Tibial artery (tissue), 4 donors: Measurements from ENCODE around the gene PPFIBP2.

Source experiments
- DNase-seq, 2 donors: peaks; one replicate each; pipeline ENCODE4 v3.0.0-alpha.2; 2019
- H3K27ac ChIP-seq, 2 donors: fragments of 200-600 bp; sonication (generic) in 1 of 2; 1 replicate in 1 of 2; 2 replicates in 1 of 2; pipeline ENCODE4 v1.5.1; 2018 to 2019; ENCODE audit warnings: mild to moderate bottlenecking in 1 of 2
- H3K27me3 ChIP-seq, 2 donors: fragments of 200-600 bp; sonication (generic) in 1 of 2; one replicate each; pipeline versions ENCODE4 v1.5.1 to v1.6.0; 2016 to 2019
- H3K36me3 ChIP-seq, 3 donors: fragments of 200-600 bp; sonication (generic) in 2 of 3; one replicate each; pipeline ENCODE4 v1.5.1; 2016 to 2019; ENCODE audit warnings: mild to moderate bottlenecking in 2 of 3
- H3K4me1 ChIP-seq, 4 donors: fragments of 200-600 bp; sonication (generic) in 2 of 4; 1 replicate in 3 of 4; 2 replicates in 1 of 4; pipeline ENCODE4 v1.5.1; 2016 to 2019
- H3K4me3 ChIP-seq, 2 donors: fragments of 200-600 bp; sonication (generic) in 1 of 2; 1 replicate in 1 of 2; 2 replicates in 1 of 2; pipeline ENCODE4 v1.5.1; 2018 to 2019; ENCODE audit warnings: mild to moderate bottlenecking in 2 of 2
- H3K9me3 ChIP-seq, 3 donors: fragments of 200-600 bp; sonication (generic) in 1 of 3; one replicate each; pipeline ENCODE4 v1.5.1; 2016 to 2019
- intact Hi-C: fragments of 100-400 bp; cut with DNase I; formaldehyde crosslinking; loops from one replicate; pipeline ENCODE4 v1.15.0; 2023; ENCODE audit warnings: low total_unique reads
- TF ChIP-seq, protein P1 (sequence below), 2 experiments: fragments of 200-600 bp in 1 of 2; fragments of 450-650 bp in 1 of 2; IDR thresholded peaks; one replicate each; pipeline ENCODE4 v1.5.1; 2017 to 2019; ENCODE audit warnings: antibody characterized with exemption in 2 of 2, mild to moderate bottlenecking in 1 of 2, moderate library complexity in 1 of 2

The PPFIBP2 gene

DNA sequence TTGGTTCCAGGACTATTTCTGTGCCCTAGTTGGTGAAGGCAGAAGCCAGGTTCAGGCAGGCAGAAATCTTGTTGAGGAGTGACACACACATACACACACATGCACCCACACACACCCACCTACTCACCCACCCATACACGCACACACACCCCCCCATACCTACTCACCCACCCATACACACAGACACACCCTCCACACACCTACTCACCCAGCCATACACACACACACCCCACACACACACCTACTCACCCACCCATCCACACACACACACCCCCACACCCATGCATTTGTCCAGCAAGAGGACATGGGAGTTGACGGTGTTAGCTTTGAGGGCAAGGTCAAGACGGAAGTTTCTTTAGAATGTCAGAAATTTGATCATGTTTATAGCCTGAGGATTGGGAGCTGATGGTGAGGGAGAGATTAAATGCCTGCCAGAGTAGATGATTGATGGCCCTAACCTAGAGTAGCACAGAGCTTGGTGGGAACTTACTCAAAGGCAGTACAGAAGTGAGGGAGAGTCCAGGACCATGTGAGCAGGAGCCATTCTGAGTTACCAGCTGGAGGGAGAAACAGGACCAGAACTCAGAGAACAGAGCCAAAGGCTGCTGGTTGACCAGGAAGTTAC lies 90.6 kb downstream of the PPFIBP2 start:
- intact Hi-C loops = no loop called here
- H3K4me3 ChIP-seq = no peak overlapping the region
- no peak overlapping the region for H3K27ac ChIP-seq
- peaks cover 0 to 5% (median 0%) of the 10 kb centered on the region in 4 donors for H3K4me1 ChIP-seq
- peaks cover 0 to 14% (median 7%) of the 10 kb centered on the region in 3 donors for H3K36me3 ChIP-seq
- TF ChIP-seq, protein P1, sequence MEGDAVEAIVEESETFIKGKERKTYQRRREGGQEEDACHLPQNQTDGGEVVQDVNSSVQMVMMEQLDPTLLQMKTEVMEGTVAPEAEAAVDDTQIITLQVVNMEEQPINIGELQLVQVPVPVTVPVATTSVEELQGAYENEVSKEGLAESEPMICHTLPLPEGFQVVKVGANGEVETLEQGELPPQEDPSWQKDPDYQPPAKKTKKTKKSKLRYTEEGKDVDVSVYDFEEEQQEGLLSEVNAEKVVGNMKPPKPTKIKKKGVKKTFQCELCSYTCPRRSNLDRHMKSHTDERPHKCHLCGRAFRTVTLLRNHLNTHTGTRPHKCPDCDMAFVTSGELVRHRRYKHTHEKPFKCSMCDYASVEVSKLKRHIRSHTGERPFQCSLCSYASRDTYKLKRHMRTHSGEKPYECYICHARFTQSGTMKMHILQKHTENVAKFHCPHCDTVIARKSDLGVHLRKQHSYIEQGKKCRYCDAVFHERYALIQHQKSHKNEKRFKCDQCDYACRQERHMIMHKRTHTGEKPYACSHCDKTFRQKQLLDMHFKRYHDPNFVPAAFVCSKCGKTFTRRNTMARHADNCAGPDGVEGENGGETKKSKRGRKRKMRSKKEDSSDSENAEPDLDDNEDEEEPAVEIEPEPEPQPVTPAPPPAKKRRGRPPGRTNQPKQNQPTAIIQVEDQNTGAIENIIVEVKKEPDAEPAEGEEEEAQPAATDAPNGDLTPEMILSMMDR (IDR thresholded peaks at IDR 0.05) = no peak
- DNase-seq = no peak
- H3K9me3 ChIP-seq = no peaks in the 10 kb centered on the region
- no peaks in the 10 kb centered on the region for H3K27me3 ChIP-seq

DNA sequence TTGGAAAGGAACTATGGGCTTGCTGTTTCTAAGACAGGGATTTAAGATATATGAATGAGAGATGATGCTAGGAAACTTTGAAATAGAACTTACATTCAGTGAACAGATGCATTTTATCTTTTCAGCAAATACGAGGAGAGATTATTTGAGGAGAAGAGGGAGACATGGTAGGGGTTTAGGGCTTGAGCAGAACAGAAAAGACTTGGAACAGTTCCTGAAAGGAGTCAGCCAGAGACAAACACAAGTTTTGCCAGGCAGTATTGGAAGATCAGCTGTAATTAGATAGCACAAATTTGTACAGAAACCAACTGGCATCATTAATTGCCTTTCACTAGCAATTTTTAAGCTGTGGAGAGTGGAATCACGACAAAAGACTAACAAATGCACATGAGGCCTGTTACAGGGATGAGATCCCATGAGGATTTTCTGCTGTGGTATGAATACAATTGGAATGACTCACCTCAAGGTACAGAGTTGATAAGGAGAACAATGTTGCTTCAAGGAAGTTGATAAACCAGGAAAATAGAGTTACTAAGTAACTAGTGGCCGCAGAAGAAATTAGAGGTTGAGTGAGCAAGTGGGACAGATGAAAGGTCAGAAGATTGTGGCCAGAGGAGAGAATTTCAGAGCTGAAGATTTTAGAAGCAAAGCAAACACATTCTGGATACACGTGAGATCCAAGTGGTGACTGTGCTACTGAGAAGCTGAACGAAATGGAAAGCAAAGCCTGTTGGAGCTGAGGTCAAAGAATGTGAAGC lies 91.6 kb downstream of the PPFIBP2 start:
- intact Hi-C loops = no loop called here
- Histone ChIP-seq H3K4me3 (no peak overlapping the region), H3K27ac (no peak overlapping the region), H3K4me1 (peaks cover 0 to 5% (median 0%) of the 10 kb centered on the region in 4 donors), H3K27me3 (no peaks in the 10 kb centered on the region), H3K36me3 (peaks cover 0 to 14% (median 10%) of the 10 kb centered on the region in 3 donors), H3K9me3 (no peaks in the 10 kb centered on the region)
- TF ChIP-seq, protein P1 (IDR thresholded peaks at IDR 0.05) = no peak
- no peak for DNase-seq

GRCh38 chr11:7606496-7606895 lies 92.7 kb downstream of the PPFIBP2 start:
- Histone ChIP-seq H3K9me3 (no peaks in the 10 kb centered on the region), H3K27ac (no peak overlapping the region), H3K4me1 (peaks cover 0 to 5% (median under 1%) of the 10 kb centered on the region in 4 donors), H3K27me3 (no peaks in the 10 kb centered on the region), H3K4me3 (no peak overlapping the region), H3K36me3 (peaks cover 0 to 21% (median 9%) of the 10 kb centered on the region in 3 donors)
- TF ChIP-seq, protein P1 (IDR thresholded peaks at IDR 0.05) = no peak
- DNase-seq = no peak
- intact Hi-C loops = no loop called here

DNA sequence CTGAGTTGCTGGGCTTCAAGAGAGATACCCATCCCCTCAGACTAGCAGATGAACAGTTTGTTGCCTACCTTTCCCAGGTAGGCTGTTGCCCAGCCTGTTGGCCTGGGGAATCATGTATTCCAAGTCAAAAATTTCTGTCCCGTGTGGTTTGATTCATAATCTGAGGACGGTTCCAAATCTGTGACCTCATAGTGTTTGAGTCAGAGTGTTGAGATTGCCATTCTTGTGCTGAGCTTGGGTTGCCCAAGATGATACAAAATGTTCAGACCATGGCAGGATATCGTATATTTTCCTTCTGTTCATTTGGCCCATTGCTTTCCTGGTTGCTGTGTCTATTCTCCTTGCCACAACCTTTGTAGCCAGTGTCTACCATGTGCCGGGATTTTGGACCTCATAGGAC lies 95.2 kb downstream of the PPFIBP2 start:
- no peaks in the 10 kb centered on the region for H3K9me3 ChIP-seq
- DNase-seq = no peak
- TF ChIP-seq, protein P1 (IDR thresholded peaks at IDR 0.05) = no peak
- peaks cover 0 to 17% (median 6%) of the 10 kb centered on the region in 3 donors for H3K36me3 ChIP-seq
- H3K27ac ChIP-seq = no peak overlapping the region
- intact Hi-C loops = no loop called here
- H3K27me3 ChIP-seq = no peaks in the 10 kb centered on the region
- H3K4me1 ChIP-seq = peaks cover 0 to 22% (median 14%) of the 10 kb centered on the region in 4 donors
- no peak overlapping the region for H3K4me3 ChIP-seq

GRCh38 chr11:7609521-7609920 lies 95.7 kb downstream of the PPFIBP2 start:
- Histone ChIP-seq H3K27me3 (no peaks in the 10 kb centered on the region), H3K9me3 (no peaks in the 10 kb centered on the region), H3K4me1 (peaks cover 0 to 22% (median 14%) of the 10 kb centered on the region in 4 donors), H3K36me3 (peaks cover under 1 to 15% (median 1%) of the 10 kb centered on the region in 3 donors), H3K4me3 (no peak overlapping the region), H3K27ac (no peak overlapping the region)
- TF ChIP-seq, protein P1 (IDR thresholded peaks at IDR 0.05) = no peak
- intact Hi-C loops = no loop called here
- DNase-seq = no peak
